GM10248 (cell line): ENCODE measurements around the gene CAMKMT.

ENCODE experiments used
- CTCF ChIA-PET: fragments of 300-600 bp; sonication (Branson Sonifier 250); formaldehyde crosslinking; extraction: SDS; loops from one replicate; lab custom pipeline; 2021; ENCODE audit warnings: antibody characterized with exemption; lab: Yijun Ruan, JAX
- POLR2A ChIA-PET: fragments of 350-650 bp; sonication (Branson Sonifier 250); formaldehyde crosslinking; extraction: SDS; loops from one replicate; lab custom pipeline; 2020; ENCODE audit warnings: antibody characterized with exemption; lab: Yijun Ruan, JAX
- DNase-seq: peaks from one replicate; pipeline ENCODE4 v3.0.0; 2012; ENCODE audit errors: extremely low spot score
- CTCF ChIP-seq: IDR thresholded peaks from 2 replicates; pipeline ENCODE4 v1.5.1; 2012; ENCODE audit warnings: mild to moderate bottlenecking, low read depth; ENCODE audit errors: extremely low read depth, missing control alignments, control extremely low read depth

Gene CAMKMT

GRCh38 chr2:44453259-44453658 is 91.5 kb downstream of the CAMKMT start:
- POLR2A ChIA-PET, result no interaction called here
- CTCF ChIA-PET, result interaction anchor here (0.6 to 1.6 kb wide), 3 partner anchors 11 to 26 kb away, joined by 3 to 5 read pairs (median 3); no protein-coding TSS in a partner anchor

GRCh38 chr2:44455877-44456276 is 94.1 kb downstream of the CAMKMT start:
- TF ChIP-seq CTCF, result no peak
- ChIA-PET CTCF (interaction anchor here (1.3 to 2.0 kb wide), 4 partner anchors 11 to 24 kb away, joined by 3 to 7 read pairs (median 4); no protein-coding TSS in a partner anchor), POLR2A (no interaction called here)
- DNase-seq, result no peak

More at GRCh38 chr2:44453259-44453658, 91.5 kb downstream of the CAMKMT start:
- DNase-seq, result no peak
- no peak for TF ChIP-seq CTCF

- DNase-seq, result no peak
- CTCF ChIA-PET, result interaction anchor here (1.3 to 2.1 kb wide), 4 partner anchors 12 to 23 kb away, joined by 3 to 7 read pairs (median 6); no protein-coding TSS in a partner anchor
- no peak for TF ChIP-seq CTCF
- POLR2A ChIA-PET, result no interaction called here
Measured at GRCh38 chr2:44456946-44457345, 95.2 kb downstream of the CAMKMT start.

- TF ChIP-seq CTCF, result no peak
- CTCF ChIA-PET, result interaction anchor here (1.0 to 3.0 kb wide), 4 partner anchors 11 to 495 kb away, joined by 3 to 17 read pairs (median 4); no protein-coding TSS in a partner anchor
- DNase-seq, result no peak
- POLR2A ChIA-PET, result no interaction called here
Measured at GRCh38 chr2:44459739-44460138, 98.0 kb downstream of the CAMKMT start.

- TF ChIP-seq CTCF, result no peak
- ChIA-PET POLR2A (no interaction called here), CTCF (interaction anchor here (0.7 to 3.7 kb wide), 6 partner anchors 9 to 69 kb away, joined by 3 to 19 read pairs (median 3); no protein-coding TSS in a partner anchor)
- DNase-seq, result no peak
Measured at GRCh38 chr2:44462934-44463849, 101.4 kb downstream of the CAMKMT start.

GRCh38 chr2:44464437-44464836 is 102.7 kb downstream of the CAMKMT start:
- no peak for DNase-seq

More at GRCh38 chr2:44464437-44464836, 102.7 kb downstream of the CAMKMT start:
- CTCF ChIA-PET, result interaction anchor here (0.9 to 3.7 kb wide), 5 partner anchors 10 to 17 kb away, joined by 3 to 19 read pairs (median 4); no protein-coding TSS in a partner anchor
- no peak for TF ChIP-seq CTCF
- POLR2A ChIA-PET, result no interaction called here
